BLaER1 (cell line): ENCODE data around the gene PLGLB1.
"Not testable (repeated sequence)": the region's sequence is repeated elsewhere in the genome, so short reads cannot be mapped to it uniquely, and the experiment has no call there.

ENCODE experiments used
- H3K27ac ChIP-seq: shearing (Covaris generic); formaldehyde crosslinking; 2 replicates; pipeline ENCODE4 v1.8.1; 2022
- H3K27me3 ChIP-seq: shearing (Covaris generic); formaldehyde crosslinking; 2 replicates; pipeline ENCODE4 v1.8.1; 2022
- H3K36me3 ChIP-seq: shearing (Covaris generic); formaldehyde crosslinking; 2 replicates; pipeline ENCODE4 v1.8.1; 2022
- H3K4me1 ChIP-seq: shearing (Covaris generic); formaldehyde crosslinking; 2 replicates; pipeline ENCODE4 v1.8.1; 2022
- H3K4me2 ChIP-seq: shearing (Covaris generic); formaldehyde crosslinking; 2 replicates; pipeline ENCODE4 v1.8.1; 2022
- H3K4me3 ChIP-seq: shearing (Covaris generic); formaldehyde crosslinking; 2 replicates; pipeline ENCODE4 v1.8.1; 2022
- H3K9ac ChIP-seq: shearing (Covaris generic); formaldehyde crosslinking; 2 replicates; pipeline ENCODE4 v1.8.1; 2022
- H3K9me3 ChIP-seq: shearing (Covaris generic); formaldehyde crosslinking; 2 replicates; pipeline ENCODE4 v1.8.1; 2022
- H4K20me1 ChIP-seq: shearing (Covaris generic); formaldehyde crosslinking; 2 replicates; pipeline ENCODE4 v1.8.1; 2022

PLGLB1 gene

GRCh38 chr2:87014489-87015169 is 7.0 kb downstream of the PLGLB1 start:
- not testable (repeated sequence) for H3K27me3 ChIP-seq, H3K4me2 ChIP-seq, H4K20me1 ChIP-seq, H3K36me3 ChIP-seq, H3K9ac ChIP-seq, H3K27ac ChIP-seq, H3K4me1 ChIP-seq, H3K4me3 ChIP-seq, H3K9me3 ChIP-seq

- not testable (repeated sequence) for H3K4me1 ChIP-seq, H3K27ac ChIP-seq, H3K4me3 ChIP-seq, H3K9me3 ChIP-seq, H3K9ac ChIP-seq, H3K4me2 ChIP-seq, H3K36me3 ChIP-seq, H4K20me1 ChIP-seq, H3K27me3 ChIP-seq
Measured at GRCh38 chr2:87004398-87004797, 17.2 kb downstream of the PLGLB1 start.
